ENCODE measurements around the gene IQCF2. TPM values are rescaled to one million over a fixed set of nuclear protein-coding genes. Genes with fewer than 3 reads are reported as not detected.

IQCF2 gene
- total and polyA plus RNA-seq, 12 donors, result not detected

DNA sequence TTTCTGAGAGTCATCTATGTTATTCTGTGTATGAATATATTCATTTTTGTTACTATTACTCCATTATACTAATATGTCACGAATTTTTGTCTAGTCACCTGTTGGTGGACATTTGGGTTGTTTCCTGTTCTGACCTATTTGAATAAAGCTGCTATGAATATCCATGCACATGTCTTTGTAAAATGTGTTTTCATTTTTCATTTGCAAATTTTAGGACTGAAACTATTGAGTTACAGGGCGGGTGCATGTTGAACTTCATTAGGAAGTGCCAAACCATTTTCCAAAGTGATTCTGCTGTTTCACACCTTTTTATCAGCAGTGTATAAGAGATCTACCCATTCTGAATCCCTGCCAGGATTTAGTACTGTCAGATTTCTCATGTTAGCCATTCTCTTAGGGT is 44.7 kb upstream of the IQCF2 start:
- WGBS, 4 donors, result 47 to 72% (median 69%) methylated on average over 2 of the region's 2 CpGs
- Histone ChIP-seq H3K4me3 (no peak overlapping the region), H3K27me3 (no peaks in the 10 kb centered on the region), H3K4me1 (replicated peaks in 1 of 2) (no peaks in the 10 kb centered on the region), H3K9me3 (replicated peaks in 1 of 3) (no peaks in the 10 kb centered on the region), H3K27ac (no peak overlapping the region), H3K36me3 (replicated peaks in 1 of 2) (no peaks in the 10 kb centered on the region)
- DNase-seq, result no peak
- intact Hi-C loops (cut with DNase I), result no loop called here
- TF ChIP-seq CTCF (IDR thresholded peaks at IDR 0.05) (no peak), POLR2A (IDR thresholded peaks at IDR 0.05) (no peak)

GRCh38 chr3:51817375-51817774 is 44.0 kb upstream of the IQCF2 start:
- no peak overlapping the region for H3K4me3 ChIP-seq
- no peaks in the 10 kb centered on the region for H3K4me1 ChIP-seq (replicated peaks in 1 of 2)
- no peak overlapping the region for H3K27ac ChIP-seq
- DNase-seq, result no peak
- 82 to 90% (median 86%) methylated on average over 2 of the region's 2 CpGs for WGBS, 4 donors
- H3K36me3 ChIP-seq (replicated peaks in 1 of 2), result no peaks in the 10 kb centered on the region
- peaks cover 6% of the 10 kb centered on the region for H3K27me3 ChIP-seq
- no peaks in the 10 kb centered on the region for H3K9me3 ChIP-seq (replicated peaks in 1 of 3)
- intact Hi-C loops (cut with DNase I), result no loop called here
- TF ChIP-seq POLR2A (IDR thresholded peaks at IDR 0.05), result no peak
- TF ChIP-seq CTCF (IDR thresholded peaks at IDR 0.05), result no peak

- TF ChIP-seq CTCF (IDR thresholded peaks at IDR 0.05) (no peak), POLR2A (IDR thresholded peaks at IDR 0.05) (no peak)
- Histone ChIP-seq H3K36me3 (replicated peaks in 1 of 2) (no peaks in the 10 kb centered on the region), H3K27ac (no peak overlapping the region), H3K27me3 (peaks cover 7% of the 10 kb centered on the region), H3K4me3 (no peak overlapping the region), H3K9me3 (replicated peaks in 1 of 3) (no peaks in the 10 kb centered on the region), H3K4me1 (replicated peaks in 1 of 2) (no peaks in the 10 kb centered on the region)
- DNase-seq, result no peak
- intact Hi-C loops (cut with DNase I), result no loop called here
- WGBS, 4 donors, result 82 to 90% (median 86%) methylated on average over 6 to 15 of the region's 15 CpGs
These were observed 42.3 kb upstream of the IQCF2 start for GRCh38 chr3:51819151-51819550.

DNA sequence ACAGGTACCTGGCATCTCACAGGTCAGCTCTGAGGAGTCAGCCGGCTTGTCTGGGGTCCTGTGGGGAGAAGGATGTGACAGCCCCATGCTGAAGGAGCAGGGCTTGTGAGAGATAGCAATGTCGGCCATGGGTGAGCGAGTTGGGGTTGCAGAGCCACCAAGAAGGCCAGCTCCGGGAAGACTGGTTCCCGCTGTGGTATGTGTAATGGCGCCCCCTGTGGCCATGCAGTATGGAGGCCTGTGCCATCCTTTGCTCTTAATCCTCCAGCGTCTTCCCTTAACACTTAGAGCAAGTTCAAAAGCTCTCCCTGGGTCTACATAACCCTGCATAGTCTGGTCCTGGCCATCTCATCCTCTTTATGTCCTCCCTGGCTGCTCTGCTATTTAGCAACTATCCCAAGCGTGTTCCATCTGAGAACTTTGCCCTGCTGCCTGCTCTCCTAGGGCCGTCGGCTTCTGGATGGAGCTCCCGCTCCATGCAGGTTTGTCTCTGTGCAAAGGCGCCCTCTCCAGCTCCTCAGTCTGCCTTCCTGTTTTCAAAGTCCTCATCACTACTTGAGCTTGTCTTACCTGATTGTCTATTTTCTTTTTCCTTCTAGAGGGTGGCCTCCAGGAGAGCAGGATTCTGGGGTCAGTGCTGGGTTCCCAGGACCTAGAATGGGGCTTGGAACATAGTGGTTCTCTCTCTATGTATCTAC is 41.6 kb upstream of the IQCF2 start:
- H3K27me3 ChIP-seq, result peaks cover 7% of the 10 kb centered on the region
- no peaks in the 10 kb centered on the region for H3K4me1 ChIP-seq (replicated peaks in 1 of 2)
- H3K27ac ChIP-seq, result no peak overlapping the region
- no peak overlapping the region for H3K4me3 ChIP-seq
- no peaks in the 10 kb centered on the region for H3K36me3 ChIP-seq (replicated peaks in 1 of 2)
- WGBS, 4 donors, result 43 to 55% (median 46%) methylated on average over 7 to 12 of the region's 12 CpGs
- TF ChIP-seq CTCF (IDR thresholded peaks at IDR 0.05) (no peak), POLR2A (IDR thresholded peaks at IDR 0.05) (no peak)
- no peak for DNase-seq
- no peaks in the 10 kb centered on the region for H3K9me3 ChIP-seq (replicated peaks in 1 of 3)
- intact Hi-C loops (cut with DNase I), result no loop called here
